T-cell (primary cell): Measurements from ENCODE around the gene DSTN. TPM values are rescaled to one million over a fixed set of nuclear protein-coding genes. Genes with fewer than 3 reads are reported as not detected.

Experiments
- ATAC-seq, 4 experiments: fragments of 200-7000 bp in 3 of 4; fragments of 150-1000 bp in 1 of 4; cut with Tn5 transposase; replicated peaks in 1 of 4; 1 replicate in 3 of 4; 2 replicates in 1 of 4; pipeline ENCODE4 v1.10.0; 2021; ENCODE audit warnings: moderate library complexity in 3 of 4, mild to moderate bottlenecking in 2 of 4, moderate number of reproducible peaks in 1 of 4
- CTCF ChIA-PET, 2 donors: fragments of 300-600 bp; sonication (Branson Sonifier 250); formaldehyde crosslinking; loops; one replicate each; lab custom pipeline; 2022; ENCODE audit warnings: antibody characterized with exemption in 2 of 2; lab: Charles Lee
- POLR2A ChIA-PET, 2 donors: fragments of 300-600 bp; sonication (Branson Sonifier 250); formaldehyde crosslinking; loops; one replicate each; lab custom pipeline; 2022; ENCODE audit warnings: antibody characterized with exemption in 2 of 2; lab: Charles Lee
- DNase-seq, 35 experiments: peaks; one replicate each; pipeline versions ENCODE4 v3.0.0 to v3.0.0-alpha.2; 2013 to 2023
- H3K27ac ChIP-seq: one replicate; pipeline ENCODE4 v1.5.1; 2013; ENCODE audit warnings: low read length
- H3K27me3 ChIP-seq, 2 experiments: replicated peaks in 1 of 2; 1 replicate in 1 of 2; 2 replicates in 1 of 2; pipeline versions ENCODE4 v1.6.1 to v1.7.0; 2013; ENCODE audit warnings: low read length in 1 of 2, mixed read lengths in 1 of 2; ENCODE audit not compliant: control insufficient read depth in 2 of 2, insufficient read depth in 2 of 2; ENCODE audit errors: extremely low read depth in 1 of 2
- H3K36me3 ChIP-seq, 2 donors: 1 replicate in 1 of 2; 2 replicates in 1 of 2; pipeline versions ENCODE4 v1.6.1 to v1.7.0; 2013; ENCODE audit warnings: low read length in 1 of 2; ENCODE audit not compliant: control insufficient read depth in 2 of 2, insufficient read depth in 1 of 2; ENCODE audit errors: extremely low read depth in 1 of 2
- H3K4me1 ChIP-seq, 2 experiments: 1 replicate in 1 of 2; 2 replicates in 1 of 2; pipeline versions ENCODE4 v1.6.1 to v1.7.0; 2013; ENCODE audit warnings: low read length in 2 of 2, mixed read lengths in 1 of 2; ENCODE audit not compliant: insufficient read depth in 2 of 2, control insufficient read depth in 1 of 2; ENCODE audit errors: extremely low read depth in 1 of 2
- H3K4me3 ChIP-seq, 2 donors: 1 replicate in 1 of 2; 2 replicates in 1 of 2; pipeline versions ENCODE4 v1.5.1 to v1.7.0; 2013; ENCODE audit warnings: mild to moderate bottlenecking in 2 of 2, low read length in 1 of 2, moderate library complexity in 1 of 2; ENCODE audit not compliant: control insufficient read depth in 1 of 2; ENCODE audit errors: extremely low read depth in 1 of 2
- H3K9me3 ChIP-seq: 2 replicates; pipeline ENCODE4 v1.7.0; 2013
- H3K27ac Mint-ChIP-seq, 2 donors: one replicate each; pipeline ENCODE4 v1.8.0; 2020 to 2021; ENCODE audit warnings: mild to moderate bottlenecking in 2 of 2, mixed read lengths in 2 of 2
- H3K27me3 Mint-ChIP-seq, 2 donors: one replicate each; pipeline ENCODE4 v1.8.0; 2021 to 2022; ENCODE audit warnings: mixed read lengths in 2 of 2
- H3K36me3 Mint-ChIP-seq: one replicate; pipeline ENCODE4 v1.8.0; 2021; ENCODE audit warnings: mixed read lengths
- H3K4me1 Mint-ChIP-seq, 3 donors: one replicate each; pipeline ENCODE4 v1.8.0; 2020 to 2022; ENCODE audit warnings: mixed read lengths in 3 of 3, mild to moderate bottlenecking in 1 of 3
- H3K4me3 Mint-ChIP-seq, 3 donors: one replicate each; pipeline ENCODE4 v1.8.0; 2020 to 2022; ENCODE audit warnings: mild to moderate bottlenecking in 3 of 3, mixed read lengths in 3 of 3, moderate library complexity in 3 of 3
- H3K9me3 Mint-ChIP-seq, 3 donors: one replicate each; pipeline ENCODE4 v1.8.0; 2020 to 2022; ENCODE audit warnings: mixed read lengths in 3 of 3
- WGBS: methylation state at CpG from one replicate; pipeline ENCODE4 v1.1.5; 2013; ENCODE audit warnings: missing lambda C conversion rate; ENCODE audit not compliant: insufficient coverage; 5-methylcytosine and 5-hydroxymethylcytosine counted together
- total RNA-seq, 35 experiments: library from RNA in 6 of 35; stranded (reverse) in 6 of 35; fragments of 120-200 nt in 1 of 35; gene quantifications; one replicate each; pipeline versions ENCODE4 v1.2.1 to v1.2.4 and lab custom pipeline; 2013 to 2026

DSTN gene
- total RNA-seq, 5 donors from 2014 or later (not counting 1 experiment from before 2014, with no cell fraction given), result 36.3 to 41.7 (median 41.3) TPM

GRCh38 chr20:17562804-17563305 lies 7.0 kb upstream of the DSTN start:
- H3K27ac Mint-ChIP-seq, result no peak overlapping the region
- POLR2A ChIA-PET, result no interaction called here
- H3K27me3 Mint-ChIP-seq, result peaks cover 0 to 4% of the 10 kb centered on the region in 2 donors
- H3K4me1 ChIP-seq, result peaks cover 0 to 2% of the 10 kb centered on the region in 2 experiments
- ATAC-seq (no peak), DNase-seq (no peak)
- H3K9me3 ChIP-seq, result no peaks in the 10 kb centered on the region
- no peaks in the 10 kb centered on the region for H3K36me3 Mint-ChIP-seq
- H3K9me3 Mint-ChIP-seq, result peaks cover 0 to 3% (median 0%) of the 10 kb centered on the region in 3 donors
- no peaks in the 10 kb centered on the region for H3K27me3 ChIP-seq
- WGBS, result no CpG with 5 or more reads among the region's 2 CpGs
- H3K27ac ChIP-seq, result no peak overlapping the region
- H3K4me1 Mint-ChIP-seq, result peaks cover 5 to 6% (median 5%) of the 10 kb centered on the region in 3 donors
- CTCF ChIA-PET, result interaction anchor here in 1 of 2 donors (0.7 kb wide), 2 partner anchors 31 to 335 kb away, joined by 4 to 8 read pairs; no protein-coding TSS in a partner anchor
- no peaks in the 10 kb centered on the region for H3K36me3 ChIP-seq
- no peak overlapping the region for H3K4me3 ChIP-seq
- H3K4me3 Mint-ChIP-seq, result no peak overlapping the region

GRCh38 chr20:17565169-17565845 lies 4.6 kb upstream of the DSTN start:
- peaks cover 0 to 4% of the 10 kb centered on the region in 2 donors for H3K27me3 Mint-ChIP-seq
- DNase-seq, result no peak
- H3K4me3 ChIP-seq, result no peak overlapping the region
- H3K27ac ChIP-seq, result no peak overlapping the region
- ChIA-PET POLR2A (interaction anchor here in 1 of 2 donors (0.5 kb wide), 1 partner anchor 474 kb away, joined by 3 read pairs; no protein-coding TSS in a partner anchor), CTCF (interaction anchor here in 1 of 2 donors (0.7 to 1.4 kb wide), 2 partner anchors 9 to 24 kb away, joined by 3 to 8 read pairs; no protein-coding TSS in a partner anchor)
- peaks cover 2 to 6% of the 10 kb centered on the region in 2 experiments for H3K4me1 ChIP-seq
- no peaks in the 10 kb centered on the region for H3K36me3 Mint-ChIP-seq
- no CpG with 5 or more reads among the region's 4 CpGs for WGBS
- H3K9me3 Mint-ChIP-seq, result peaks cover 0 to 3% (median 0%) of the 10 kb centered on the region in 3 donors
- H3K36me3 ChIP-seq, result no peaks in the 10 kb centered on the region
- peaks cover 0 to 5% of the 10 kb centered on the region in 2 experiments for H3K27me3 ChIP-seq
- H3K27ac Mint-ChIP-seq, result no peak overlapping the region
- no peak for ATAC-seq
- H3K9me3 ChIP-seq, result no peaks in the 10 kb centered on the region
- no peak overlapping the region for H3K4me3 Mint-ChIP-seq
- H3K4me1 Mint-ChIP-seq, result peaks cover 0 to 2% (median 0%) of the 10 kb centered on the region in 3 donors

GRCh38 chr20:17566345-17566744 lies 3.5 kb upstream of the DSTN start:
- no peak overlapping the region for H3K27ac Mint-ChIP-seq
- peaks cover 6 to 9% (median 8%) of the 10 kb centered on the region in 3 donors for H3K4me1 Mint-ChIP-seq
- Histone ChIP-seq H3K4me3 (no peak overlapping the region), H3K36me3 (no peaks in the 10 kb centered on the region), H3K27ac (no peak overlapping the region), H3K4me1 (peaks cover 6 to 12% of the 10 kb centered on the region in 2 experiments), H3K9me3 (no peaks in the 10 kb centered on the region), H3K27me3 (peaks cover 0 to 5% of the 10 kb centered on the region in 2 experiments)
- no peaks in the 10 kb centered on the region for H3K36me3 Mint-ChIP-seq
- 84% methylated on average over 2 of the region's 3 CpGs for WGBS
- no peak for DNase-seq
- ChIA-PET POLR2A (interaction anchor here in 1 of 2 donors (0.7 kb wide), 1 partner anchor 27 kb away, joined by 4 read pairs; no protein-coding TSS in a partner anchor), CTCF (interaction anchor here in 1 of 2 donors (1.4 kb wide), 1 partner anchor 25 kb away, joined by 3 read pairs; no protein-coding TSS in a partner anchor)
- H3K27me3 Mint-ChIP-seq, result peaks cover 0 to 4% of the 10 kb centered on the region in 2 donors
- peaks cover 0 to 3% (median 0%) of the 10 kb centered on the region in 3 donors for H3K9me3 Mint-ChIP-seq
- no peak overlapping the region for H3K4me3 Mint-ChIP-seq
- ATAC-seq, result no peak

- WGBS, result 78% methylated on average over 4 of the region's 6 CpGs
- H3K36me3 ChIP-seq, result no peaks in the 10 kb centered on the region
These were observed 1.7 kb upstream of the DSTN start for GRCh38 chr20:17568045-17568788.

GRCh38 chr20:17568972-17569521 lies 828 bp upstream of the DSTN start:
- Mint-ChIP-seq H3K4me3 (peak overlapping the region; percentile 40 to 96 (median 89)), H3K4me1 (peaks cover 30 to 32% (median 31%) of the 10 kb centered on the region in 3 donors), H3K27me3 (peaks cover 0 to 4% of the 10 kb centered on the region in 2 donors), H3K9me3 (peaks cover 0 to 3% (median 0%) of the 10 kb centered on the region in 3 donors), H3K27ac (no peak overlapping the region), H3K36me3 (no peaks in the 10 kb centered on the region)
- H3K27me3 ChIP-seq, result peaks cover 0 to 5% of the 10 kb centered on the region in 2 experiments
- no peaks in the 10 kb centered on the region for H3K9me3 ChIP-seq
- H3K36me3 ChIP-seq, result no peaks in the 10 kb centered on the region
- DNase-seq, result peak in 3 of 35 experiments; percentile 5 to 33 (median 9)
- ChIA-PET CTCF (interaction anchor here in 1 of 2 donors (1.3 to 1.5 kb wide), 2 partner anchors 21 to 65 kb away, joined by 4 to 6 read pairs; no protein-coding TSS in a partner anchor), POLR2A (interaction anchor here (0.6 to 1.8 kb wide), 3 partner anchors 41 to 853 kb away, joined by 3 to 8 read pairs (median 8); partner anchors contain the start of gene RRBP1 (in 1 of the 2))
- H3K4me1 ChIP-seq, result peaks cover 11 to 12% of the 10 kb centered on the region in 2 experiments
- ATAC-seq, result no peak
- H3K27ac ChIP-seq, result no peak overlapping the region
- H3K4me3 ChIP-seq, result peak overlapping the region; percentile 44 to 86
- whole genome bisulfite sequencing, result 20% methylated on average over 35 of the region's 38 CpGs

More at GRCh38 chr20:17568045-17568788, 1.7 kb upstream of the DSTN start:
- ATAC-seq (no peak), DNase-seq (peak in 1 of 35 experiments; percentile 4)
- peaks cover 0 to 4% of the 10 kb centered on the region in 2 donors for H3K27me3 Mint-ChIP-seq
- CTCF ChIA-PET, result no interaction called here
- H3K4me3 Mint-ChIP-seq, result peak overlapping the region; percentile 40 to 96 (median 89)
- Histone ChIP-seq H3K4me3 (no peak overlapping the region), H3K4me1 (peaks cover 11 to 12% of the 10 kb centered on the region in 2 experiments), H3K27me3 (peaks cover 0 to 5% of the 10 kb centered on the region in 2 experiments), H3K27ac (no peak overlapping the region), H3K9me3 (no peaks in the 10 kb centered on the region)
- H3K4me1 Mint-ChIP-seq, result peaks cover 24 to 27% (median 25%) of the 10 kb centered on the region in 3 donors
- H3K9me3 Mint-ChIP-seq, result peaks cover 0 to 3% (median 0%) of the 10 kb centered on the region in 3 donors
- no peak overlapping the region for H3K27ac Mint-ChIP-seq
- H3K36me3 Mint-ChIP-seq, result no peaks in the 10 kb centered on the region
- POLR2A ChIA-PET, result no interaction called here
